ENCODE measurements around the gene PLBD2. TPM values are rescaled to one million over a fixed set of nuclear protein-coding genes. Genes with fewer than 3 reads are reported as not detected.

The PLBD2 gene
- total RNA-seq, 2 experiments from 2014 or later: 14.8 to 15.5 TPM

GRCh38 chr12:113372371-113372770 lies 14.0 kb downstream of the PLBD2 start:
- Mint-ChIP-seq H3K4me3 (no peak overlapping the region), H3K27ac (no peak overlapping the region), H3K4me1 (peaks cover 4% of the 10 kb centered on the region), H3K27me3 (no peaks in the 10 kb centered on the region), H3K36me3 (peaks cover 16% of the 10 kb centered on the region), H3K9me3 (no peaks in the 10 kb centered on the region)
- DNase-seq: no peak

- Mint-ChIP-seq H3K27ac (no peak overlapping the region), H3K27me3 (no peaks in the 10 kb centered on the region), H3K9me3 (no peaks in the 10 kb centered on the region), H3K4me1 (peaks cover under 1% of the 10 kb centered on the region), H3K4me3 (no peak overlapping the region), H3K36me3 (peaks cover 18% of the 10 kb centered on the region)
- no peak for DNase-seq
Observed at GRCh38 chr12:113373440-113373839, 15.1 kb downstream of the PLBD2 start.

DNA sequence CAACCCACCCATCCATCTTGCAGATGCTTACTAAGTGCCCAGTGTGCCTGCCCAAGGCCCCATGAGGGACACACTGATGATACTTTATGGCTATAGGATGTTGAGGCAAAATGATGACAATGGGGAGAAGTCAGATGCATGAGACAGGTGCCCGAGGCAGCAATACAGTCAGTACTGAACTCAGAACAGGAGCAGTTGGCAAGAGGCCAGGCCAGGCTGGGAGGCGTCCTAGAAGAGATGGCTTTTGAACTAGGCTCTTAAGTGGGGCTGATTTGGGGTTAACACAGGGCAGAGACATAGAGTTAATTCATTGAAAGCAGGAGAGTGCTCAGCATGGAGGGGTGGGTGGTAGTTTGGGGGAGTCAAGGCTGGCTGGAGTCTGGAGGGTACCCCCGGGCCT lies 15.6 kb downstream of the PLBD2 start:
- no peaks in the 10 kb centered on the region for H3K9me3 Mint-ChIP-seq
- no peak for DNase-seq
- H3K4me1 Mint-ChIP-seq: no peaks in the 10 kb centered on the region
- no peak overlapping the region for H3K4me3 Mint-ChIP-seq
- no peaks in the 10 kb centered on the region for H3K27me3 Mint-ChIP-seq
- no peak overlapping the region for H3K27ac Mint-ChIP-seq
- peaks cover 18% of the 10 kb centered on the region for H3K36me3 Mint-ChIP-seq

DNA sequence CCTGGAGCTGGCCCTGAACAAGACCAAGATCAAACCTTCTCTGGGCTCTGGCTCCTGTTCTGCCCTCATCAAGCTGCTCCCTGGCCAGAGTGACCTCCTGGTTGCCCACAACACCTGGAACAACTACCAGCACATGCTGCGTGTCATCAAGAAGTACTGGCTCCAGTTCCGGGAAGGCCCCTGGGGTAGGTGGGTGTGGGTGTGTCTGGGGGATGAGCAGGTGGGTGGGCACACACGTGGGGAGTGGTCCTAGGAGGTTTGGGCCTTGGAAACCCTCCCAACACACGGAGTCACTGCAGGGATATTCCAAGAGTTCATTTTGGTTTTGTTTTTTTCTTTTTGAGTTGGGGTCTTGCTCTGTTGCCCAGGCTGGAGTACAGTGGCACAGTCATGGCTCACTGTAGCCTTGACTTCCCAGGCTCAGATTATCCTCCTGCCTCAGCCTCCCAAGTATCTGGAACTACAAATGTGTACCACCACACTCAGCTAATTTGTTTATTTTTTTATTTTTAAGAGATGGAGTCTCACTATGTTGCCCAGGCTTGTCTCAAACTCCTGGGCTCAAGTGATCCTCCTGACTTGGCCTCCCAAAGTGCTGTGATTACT lies 16.5 kb downstream of the PLBD2 start:
- peaks cover 17% of the 10 kb centered on the region for H3K36me3 Mint-ChIP-seq
- DNase-seq: no peak
- no peaks in the 10 kb centered on the region for H3K4me1 Mint-ChIP-seq
- H3K9me3 Mint-ChIP-seq: no peaks in the 10 kb centered on the region
- no peaks in the 10 kb centered on the region for H3K27me3 Mint-ChIP-seq
- H3K4me3 Mint-ChIP-seq: no peak overlapping the region
- no peak overlapping the region for H3K27ac Mint-ChIP-seq

DNA sequence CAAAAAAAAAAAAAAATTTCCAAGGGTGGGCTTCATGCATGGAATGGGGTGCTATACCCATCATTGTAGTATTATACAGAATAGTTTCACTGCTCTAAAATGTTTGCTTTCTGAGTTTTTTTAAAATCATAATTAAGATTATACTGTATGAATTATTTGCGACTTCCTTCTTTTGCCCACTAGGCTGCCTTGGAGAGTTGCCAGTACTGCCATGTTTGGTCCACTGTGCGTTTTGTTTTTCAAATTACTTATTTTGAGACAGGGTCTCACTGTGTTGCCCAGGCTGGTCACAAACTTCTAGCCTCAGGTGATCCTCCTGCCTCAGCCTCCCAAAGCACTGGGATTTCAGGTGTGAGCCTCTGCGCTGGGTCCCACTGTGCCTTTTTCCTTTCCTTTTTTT lies 19.9 kb downstream of the PLBD2 start:
- Mint-ChIP-seq H3K27ac (no peak overlapping the region), H3K9me3 (no peaks in the 10 kb centered on the region), H3K36me3 (peaks cover 16% of the 10 kb centered on the region)

GRCh38 chr12:113381220-113381619 lies 22.8 kb downstream of the PLBD2 start:
- DNase-seq: no peak
- Mint-ChIP-seq H3K27ac (no peak overlapping the region), H3K4me1 (no peaks in the 10 kb centered on the region), H3K4me3 (no peak overlapping the region), H3K27me3 (no peaks in the 10 kb centered on the region), H3K36me3 (peaks cover 8% of the 10 kb centered on the region), H3K9me3 (no peaks in the 10 kb centered on the region)

More for the DNA sequence above, 19.9 kb downstream of the PLBD2 start:
- Mint-ChIP-seq H3K4me1 (no peaks in the 10 kb centered on the region), H3K4me3 (no peak overlapping the region), H3K27me3 (no peaks in the 10 kb centered on the region)
- no peak for DNase-seq

GRCh38 chr12:113382206-113382605 lies 23.8 kb downstream of the PLBD2 start:
- H3K4me1 Mint-ChIP-seq: no peaks in the 10 kb centered on the region
- no peak overlapping the region for H3K27ac Mint-ChIP-seq
- peaks cover 6% of the 10 kb centered on the region for H3K36me3 Mint-ChIP-seq
- H3K9me3 Mint-ChIP-seq: no peaks in the 10 kb centered on the region
- no peak for DNase-seq
- no peak overlapping the region for H3K4me3 Mint-ChIP-seq
- no peaks in the 10 kb centered on the region for H3K27me3 Mint-ChIP-seq

GRCh38 chr12:113384778-113385177 lies 26.4 kb downstream of the PLBD2 start:
- Mint-ChIP-seq H3K27ac (no peak overlapping the region), H3K36me3 (peaks cover 5% of the 10 kb centered on the region), H3K9me3 (no peaks in the 10 kb centered on the region)

GRCh38 chr12:113385282-113385882 lies 27.0 kb downstream of the PLBD2 start:
- Mint-ChIP-seq H3K36me3 (peaks cover 5% of the 10 kb centered on the region), H3K4me3 (no peak overlapping the region), H3K27me3 (no peaks in the 10 kb centered on the region), H3K4me1 (no peaks in the 10 kb centered on the region), H3K27ac (no peak overlapping the region), H3K9me3 (no peaks in the 10 kb centered on the region)
- no peak for DNase-seq

More at GRCh38 chr12:113384778-113385177, 26.4 kb downstream of the PLBD2 start:
- Mint-ChIP-seq H3K4me3 (no peak overlapping the region), H3K27me3 (no peaks in the 10 kb centered on the region), H3K4me1 (no peaks in the 10 kb centered on the region)
- no peak for DNase-seq

- peaks cover 5% of the 10 kb centered on the region for H3K36me3 Mint-ChIP-seq
Observed at GRCh38 chr12:113386866-113387566, 28.6 kb downstream of the PLBD2 start.

GRCh38 chr12:113387631-113388030 lies 29.2 kb downstream of the PLBD2 start:
- Mint-ChIP-seq H3K9me3 (no peaks in the 10 kb centered on the region), H3K27me3 (no peaks in the 10 kb centered on the region), H3K4me1 (no peaks in the 10 kb centered on the region), H3K36me3 (peaks cover 5% of the 10 kb centered on the region), H3K4me3 (no peak overlapping the region), H3K27ac (no peak overlapping the region)
- DNase-seq: no peak

More at GRCh38 chr12:113386866-113387566, 28.6 kb downstream of the PLBD2 start:
- no peaks in the 10 kb centered on the region for H3K4me1 Mint-ChIP-seq
- H3K27ac Mint-ChIP-seq: no peak overlapping the region
- H3K9me3 Mint-ChIP-seq: no peaks in the 10 kb centered on the region
- no peak for DNase-seq
- H3K27me3 Mint-ChIP-seq: no peaks in the 10 kb centered on the region
- no peak overlapping the region for H3K4me3 Mint-ChIP-seq

DNA sequence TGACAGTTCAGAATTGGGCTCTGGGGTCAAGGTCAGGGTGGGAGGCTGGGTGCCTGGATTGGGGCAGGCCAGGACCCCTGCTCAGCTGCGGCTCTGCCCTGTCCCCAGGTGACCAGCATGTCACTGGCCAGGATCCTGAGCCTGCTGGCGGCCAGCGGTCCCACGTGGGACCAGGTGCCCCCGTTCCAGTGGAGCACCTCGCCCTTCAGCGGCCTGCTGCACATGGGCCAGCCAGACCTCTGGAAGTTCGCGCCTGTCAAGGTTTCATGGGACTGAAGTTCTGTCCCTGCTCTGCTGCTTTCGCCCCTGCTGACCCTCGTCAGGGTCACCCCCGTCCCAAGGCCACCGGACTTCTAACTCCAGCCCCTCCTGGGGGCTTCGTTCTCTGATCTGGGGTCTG lies 30.0 kb downstream of the PLBD2 start:
- Mint-ChIP-seq H3K27me3 (no peaks in the 10 kb centered on the region), H3K4me1 (no peaks in the 10 kb centered on the region), H3K36me3 (peaks cover 5% of the 10 kb centered on the region), H3K9me3 (no peaks in the 10 kb centered on the region), H3K4me3 (no peak overlapping the region), H3K27ac (no peak overlapping the region)
- no peak for DNase-seq

- peaks cover 3% of the 10 kb centered on the region for H3K36me3 Mint-ChIP-seq
- no peaks in the 10 kb centered on the region for H3K27me3 Mint-ChIP-seq
- H3K27ac Mint-ChIP-seq: no peak overlapping the region
- no peak overlapping the region for H3K4me3 Mint-ChIP-seq
- H3K9me3 Mint-ChIP-seq: no peaks in the 10 kb centered on the region
- DNase-seq: no peak
- no peaks in the 10 kb centered on the region for H3K4me1 Mint-ChIP-seq
Observed at GRCh38 chr12:113390064-113391043, 32.0 kb downstream of the PLBD2 start.

- no peak for DNase-seq
- Mint-ChIP-seq H3K27ac (no peak overlapping the region), H3K4me1 (no peaks in the 10 kb centered on the region), H3K4me3 (no peak overlapping the region), H3K36me3 (peaks cover 3% of the 10 kb centered on the region), H3K27me3 (no peaks in the 10 kb centered on the region), H3K9me3 (no peaks in the 10 kb centered on the region)
Observed at GRCh38 chr12:113391145-113391544, 32.8 kb downstream of the PLBD2 start.
